G401.6 (cell line): ENCODE measurements around the gene PLPPR1.
"Not testable (repeated sequence)": the region's sequence is repeated elsewhere in the genome, so short reads cannot be mapped to it uniquely, and the experiment has no call there.

Experiments used
- FAIRE-seq: peaks from 2 replicates; lab custom pipeline; 2012; peaks lifted over from hg19 to GRCh38; lab: Jason Lieb, UNC

The PLPPR1 gene

GRCh38 chr9:101028346-101029314, at the start of gene PLPPR1:
Gene PLPPR1, plus strand, starts transcription at chr9:101028727.
- no peak for FAIRE-seq

GRCh38 chr9:100989731-100990130, 38.8 kb upstream of the PLPPR1 start:
- FAIRE-seq = no peak

GRCh38 chr9:100990605-100991381, 37.7 kb upstream of the PLPPR1 start:
- no peak for FAIRE-seq

- no peak for FAIRE-seq
Measured at GRCh38 chr9:100992632-100993031, 35.9 kb upstream of the PLPPR1 start.

- no peak for FAIRE-seq
Measured at GRCh38 chr9:100999906-101000544, 28.5 kb upstream of the PLPPR1 start.

GRCh38 chr9:101005246-101005645, 23.3 kb upstream of the PLPPR1 start:
- FAIRE-seq = no peak

- no peak for FAIRE-seq
Measured at GRCh38 chr9:101014566-101014965, 14.0 kb upstream of the PLPPR1 start.

- FAIRE-seq = no peak
Measured at GRCh38 chr9:101018467-101018866, 10.1 kb upstream of the PLPPR1 start.

GRCh38 chr9:101022704-101023103, 5.8 kb upstream of the PLPPR1 start:
- FAIRE-seq = no peak

- no peak for FAIRE-seq
Measured at GRCh38 chr9:101025940-101026339, 2.6 kb upstream of the PLPPR1 start.

GRCh38 chr9:101026824-101027223, 1.7 kb upstream of the PLPPR1 start:
- no peak for FAIRE-seq

- FAIRE-seq = no peak
Measured at GRCh38 chr9:101027236-101027635, 1.3 kb upstream of the PLPPR1 start.

- FAIRE-seq = no peak
Measured at GRCh38 chr9:101027733-101028345, 688 bp upstream of the PLPPR1 start.

GRCh38 chr9:101029315-101030085, 973 bp downstream of the PLPPR1 start:
- no peak for FAIRE-seq

GRCh38 chr9:101030086-101030391, 1.5 kb downstream of the PLPPR1 start:
- FAIRE-seq = no peak

- no peak for FAIRE-seq
Measured at GRCh38 chr9:101032426-101032825, 3.9 kb downstream of the PLPPR1 start.

GRCh38 chr9:101034222-101034621, 5.7 kb downstream of the PLPPR1 start:
- FAIRE-seq = no peak

GRCh38 chr9:101035098-101035497, 6.6 kb downstream of the PLPPR1 start:
- no peak for FAIRE-seq

GRCh38 chr9:101037430-101037829, 8.9 kb downstream of the PLPPR1 start:
- no peak for FAIRE-seq

GRCh38 chr9:101038488-101038887, 10.0 kb downstream of the PLPPR1 start:
- no peak for FAIRE-seq

- not testable (repeated sequence) for FAIRE-seq
Measured at GRCh38 chr9:101039581-101039980, 11.1 kb downstream of the PLPPR1 start.
